Measurements from ENCODE around the gene PPOX.

The PPOX gene

GRCh38 chr1:161128591-161129420 lies 37.4 kb upstream of the PPOX start:
- H3K4me2 ChIP-seq (ENCODE audit: low read length, poor library complexity, severe bottlenecking): no peak overlapping the region
- no peak overlapping the region for H2BK15ac ChIP-seq (ENCODE audit: low read depth, poor library complexity, severe bottlenecking)
- H2AFZ ChIP-seq (ENCODE audit: low read depth, low read length): no peak overlapping the region
- H3K23ac ChIP-seq (ENCODE audit: low read length in 2 of 2): no peak overlapping the region
- no peak overlapping the region for H4K8ac ChIP-seq (ENCODE audit: low read length)
- H4K91ac ChIP-seq (ENCODE audit: low read length): no peak overlapping the region
- H3K4me3 ChIP-seq (ENCODE audit: insufficient read depth in 1 of 2, low read depth in 1 of 2, low read length in 2 of 2): no peak overlapping the region
- no peak overlapping the region for H3K27ac ChIP-seq (ENCODE audit: low read length, poor library complexity, severe bottlenecking)
- no peak overlapping the region for H3K18ac ChIP-seq (ENCODE audit: low read depth in 1 of 2, low read length in 2 of 2)
- H2BK12ac ChIP-seq (ENCODE audit: low read length in 2 of 2): no peak overlapping the region
- H3K4ac ChIP-seq (ENCODE audit: low read depth in 1 of 2, low read length in 2 of 2): no peak overlapping the region
- H2BK5ac ChIP-seq (ENCODE audit: low read depth, low read length, poor library complexity, severe bottlenecking): no peak overlapping the region
- peaks cover 15 to 61% of the 10 kb centered on the region in 2 experiments for H3K36me3 ChIP-seq (ENCODE audit: control insufficient read depth in 1 of 2, insufficient read depth in 2 of 2, low read depth in 1 of 2, low read length in 2 of 2)
- no peak overlapping the region for H3K14ac ChIP-seq (ENCODE audit: low read length in 2 of 2)
- peaks cover 1% of the 10 kb centered on the region for H3K4me1 ChIP-seq (ENCODE audit: control insufficient read depth, insufficient read depth, low read depth, low read length)
- no peak overlapping the region for H3K9ac ChIP-seq (ENCODE audit: low read length)
- no peaks in the 10 kb centered on the region for H3K27me3 ChIP-seq (ENCODE audit: control insufficient read depth in 1 of 2, insufficient read depth in 1 of 2, low read length in 2 of 2)
- H3K79me1 ChIP-seq (replicated peaks; ENCODE audit: low read length, poor library complexity, severe bottlenecking): peaks cover 17% of the 10 kb centered on the region
- no peak for DNase-seq
- H3K9me3 ChIP-seq (ENCODE audit: control insufficient read depth, low read length): no peaks in the 10 kb centered on the region
- no peak overlapping the region for H2BK120ac ChIP-seq (ENCODE audit: low read depth, low read length)
- WGBS: 100% methylated on average over 4 of the region's 4 CpGs
- H2AK5ac ChIP-seq (ENCODE audit: low read length, severe bottlenecking): no peak overlapping the region

DNA sequence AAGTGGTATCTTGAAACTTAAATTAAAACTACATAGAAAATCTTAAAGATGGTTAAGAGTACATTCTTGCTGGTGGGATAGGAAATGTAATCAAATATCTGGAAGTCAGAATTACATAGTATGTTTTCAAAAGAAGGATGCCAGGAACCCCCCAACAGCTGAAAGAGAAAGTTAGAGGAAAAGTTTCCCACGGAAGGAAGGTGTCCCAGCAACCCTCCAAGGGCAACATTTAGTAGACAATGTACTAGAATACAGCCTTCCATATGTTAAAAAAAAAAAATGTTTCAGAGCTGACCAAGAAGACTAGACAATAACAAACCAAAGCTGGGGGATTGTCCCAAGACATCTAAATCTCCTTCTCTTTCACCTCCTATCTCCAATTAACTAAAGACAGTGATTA lies 36.0 kb upstream of the PPOX start:
- H2BK12ac ChIP-seq (ENCODE audit: low read length in 2 of 2): no peak overlapping the region
- 100% methylated on average over 1 of the region's 1 CpG for WGBS
- H3K36me3 ChIP-seq (ENCODE audit: control insufficient read depth in 1 of 2, insufficient read depth in 2 of 2, low read depth in 1 of 2, low read length in 2 of 2): peaks cover 10 to 48% of the 10 kb centered on the region in 2 experiments
- peak overlapping the region; percentile 11 for H3K4me2 ChIP-seq (ENCODE audit: low read length, poor library complexity, severe bottlenecking)
- H3K4me1 ChIP-seq (ENCODE audit: control insufficient read depth, insufficient read depth, low read depth, low read length): peaks cover 9% of the 10 kb centered on the region
- no peak overlapping the region for H4K91ac ChIP-seq (ENCODE audit: low read length)
- no peaks in the 10 kb centered on the region for H3K9me3 ChIP-seq (ENCODE audit: control insufficient read depth, low read length)
- no peak for DNase-seq
- no peak overlapping the region for H2BK15ac ChIP-seq (ENCODE audit: low read depth, poor library complexity, severe bottlenecking)
- H3K27me3 ChIP-seq (ENCODE audit: control insufficient read depth in 1 of 2, insufficient read depth in 1 of 2, low read length in 2 of 2): no peaks in the 10 kb centered on the region
- no peak overlapping the region for H3K4ac ChIP-seq (ENCODE audit: low read depth in 1 of 2, low read length in 2 of 2)
- no peak overlapping the region for H2BK120ac ChIP-seq (ENCODE audit: low read depth, low read length)
- H3K9ac ChIP-seq (ENCODE audit: low read length): peak overlapping the region; percentile 95
- no peak overlapping the region for H2AK5ac ChIP-seq (ENCODE audit: low read length, severe bottlenecking)
- no peak overlapping the region for H3K23ac ChIP-seq (ENCODE audit: low read length in 2 of 2)
- no peak overlapping the region for H4K8ac ChIP-seq (ENCODE audit: low read length)
- no peak overlapping the region for H3K14ac ChIP-seq (ENCODE audit: low read length in 2 of 2)
- no peak overlapping the region for H2BK5ac ChIP-seq (ENCODE audit: low read depth, low read length, poor library complexity, severe bottlenecking)
- peak overlapping the region in 1 of 2 experiments; percentile 94 for H3K4me3 ChIP-seq (ENCODE audit: insufficient read depth in 1 of 2, low read depth in 1 of 2, low read length in 2 of 2)
- peaks cover 15% of the 10 kb centered on the region for H3K79me1 ChIP-seq (replicated peaks; ENCODE audit: low read length, poor library complexity, severe bottlenecking)
- H3K18ac ChIP-seq (ENCODE audit: low read depth in 1 of 2, low read length in 2 of 2): no peak overlapping the region
- H3K27ac ChIP-seq (ENCODE audit: low read length, poor library complexity, severe bottlenecking): no peak overlapping the region
- no peak overlapping the region for H2AFZ ChIP-seq (ENCODE audit: low read depth, low read length)

GRCh38 chr1:161131523-161132409 lies 34.5 kb upstream of the PPOX start:
- Histone ChIP-seq H3K14ac (ENCODE audit: low read length in 2 of 2) (peak overlapping the region in 1 of 2 experiments; percentile 99), H3K4ac (ENCODE audit: low read depth in 1 of 2, low read length in 2 of 2) (peak overlapping the region; percentile 52 to 69), H3K18ac (ENCODE audit: low read depth in 1 of 2, low read length in 2 of 2) (peak overlapping the region; percentile 88 to 98), H2AK5ac (ENCODE audit: low read length, severe bottlenecking) (peak overlapping the region; percentile 18), H2BK12ac (ENCODE audit: low read length in 2 of 2) (peak overlapping the region in 1 of 2 experiments; percentile 40), H3K23ac (ENCODE audit: low read length in 2 of 2) (peak overlapping the region in 1 of 2 experiments; percentile 6), H3K9me3 (ENCODE audit: control insufficient read depth, low read length) (no peaks in the 10 kb centered on the region), H2BK15ac (ENCODE audit: low read depth, poor library complexity, severe bottlenecking) (peak overlapping the region; percentile 73), H2AFZ (ENCODE audit: low read depth, low read length) (peak overlapping the region; percentile 1), H4K91ac (ENCODE audit: low read length) (peak overlapping the region; percentile 44), H3K4me1 (ENCODE audit: control insufficient read depth, insufficient read depth, low read depth, low read length) (peaks cover 9% of the 10 kb centered on the region), H3K27ac (ENCODE audit: low read length, poor library complexity, severe bottlenecking) (peak overlapping the region; percentile 84), H3K27me3 (ENCODE audit: control insufficient read depth in 1 of 2, insufficient read depth in 1 of 2, low read length in 2 of 2) (no peaks in the 10 kb centered on the region), H4K8ac (ENCODE audit: low read length) (peak overlapping the region; percentile 91), H2BK120ac (ENCODE audit: low read depth, low read length) (peak overlapping the region; percentile 93), H3K36me3 (ENCODE audit: control insufficient read depth in 1 of 2, insufficient read depth in 2 of 2, low read depth in 1 of 2, low read length in 2 of 2) (peaks cover 10 to 39% of the 10 kb centered on the region in 2 experiments), H2BK5ac (ENCODE audit: low read depth, low read length, poor library complexity, severe bottlenecking) (no peak overlapping the region), H3K9ac (ENCODE audit: low read length) (peak overlapping the region; percentile 95), H3K4me3 (ENCODE audit: insufficient read depth in 1 of 2, low read depth in 1 of 2, low read length in 2 of 2) (peak overlapping the region; percentile 75 to 94), H3K4me2 (ENCODE audit: low read length, poor library complexity, severe bottlenecking) (peak overlapping the region; percentile 91), H3K79me1 (replicated peaks; ENCODE audit: low read length, poor library complexity, severe bottlenecking) (peaks cover 26% of the 10 kb centered on the region)
- 4% methylated on average over 20 of the region's 22 CpGs for WGBS
- DNase-seq: peak; percentile 66
